ENCODE results near the gene EIF3F. TPM values are rescaled to one million over a fixed set of nuclear protein-coding genes. Genes with fewer than 3 reads are reported as not detected.

The EIF3F gene
- polyA plus RNA-seq, 3 donors = 305 to 361 (median 325) TPM

Other genes with a start within 250 kb of the EIF3F start
- gene OR5P2, start 190.4 kb upstream of the EIF3F start, polyA plus RNA-seq (ENCODE audit: insufficient read length in 3 of 3) = not detected
- not detected for gene OR5P3, start 156.5 kb upstream of the EIF3F start, polyA plus RNA-seq (ENCODE audit: insufficient read length in 3 of 3)
- under 1 TPM in 2 of 3 donors, not detected in 1; 0.08 to 0.20 TPM for gene OR10A6, start 56.1 kb upstream of the EIF3F start, polyA plus RNA-seq (ENCODE audit: insufficient read length in 3 of 3)
- gene OR10A3, start 45.6 kb upstream of the EIF3F start, polyA plus RNA-seq (ENCODE audit: insufficient read length in 3 of 3) = under 1 TPM in 1 of 3 donors, not detected in 2; 0.06 TPM
- gene NLRP10, start 21.9 kb upstream of the EIF3F start, polyA plus RNA-seq (ENCODE audit: insufficient read length in 3 of 3) = under 1 TPM in 1 of 3 donors, not detected in 2; 0.11 TPM
- 10 to 100 TPM; 23.7 to 27.0 (median 24.5) TPM for gene TUB, start 93.9 kb downstream of the EIF3F start, polyA plus RNA-seq (ENCODE audit: insufficient read length in 3 of 3)
- 10 to 100 TPM; 10.2 to 23.0 (median 12.1) TPM for gene RIC3, start 181.7 kb downstream of the EIF3F start, polyA plus RNA-seq (ENCODE audit: insufficient read length in 3 of 3)

All from renal cortex interstitium (tissue), 3 donors.